HFF-Myc (cell line): ENCODE results near the gene GAS6.
"Not testable (repeated sequence)": the region's sequence is repeated elsewhere in the genome, so short reads cannot be mapped to it uniquely, and the experiment has no call there.

ENCODE experiments used
- DNase-seq: peaks from one replicate; pipeline ENCODE4 v3.0.0-alpha.2; 2011; ENCODE audit warnings: low read depth; ENCODE audit errors: extremely low read depth
- H3K4me3 ChIP-seq: replicated peaks from 2 replicates; pipeline ENCODE4 v1.5.1; 2011; ENCODE audit warnings: low read depth, mild to moderate bottlenecking, control low read depth, low read length
- CTCF ChIP-seq: IDR thresholded peaks from 2 replicates; pipeline ENCODE4 v1.5.1; 2012; ENCODE audit warnings: mild to moderate bottlenecking, low read depth, low read length, control low read depth; ENCODE audit errors: missing control alignments

The GAS6 gene

GRCh38 chr13:113869263-113869662 is 5.4 kb upstream of the GAS6 start:
- DNase-seq = no peak
- no peak for TF ChIP-seq CTCF
- H3K4me3 ChIP-seq = no peak overlapping the region

GRCh38 chr13:113867913-113868312 is 4.0 kb upstream of the GAS6 start:
- H3K4me3 ChIP-seq, DNase-seq: not testable (repeated sequence)

GRCh38 chr13:113865427-113865826 is 1.6 kb upstream of the GAS6 start:
- no peak overlapping the region for H3K4me3 ChIP-seq
- no peak for TF ChIP-seq CTCF
- no peak for DNase-seq

- DNase-seq = no peak
- peak overlapping the region; percentile 77 for H3K4me3 ChIP-seq
- no peak for TF ChIP-seq CTCF
Measured at GRCh38 chr13:113864273-113864890, 506 bp upstream of the GAS6 start.

GRCh38 chr13:113862931-113863523 is 849 bp downstream of the GAS6 start:
- no peak for TF ChIP-seq CTCF
- DNase-seq = no peak
- H3K4me3 ChIP-seq = peak overlapping the region; percentile 77

GRCh38 chr13:113862191-113862930 is 1.5 kb downstream of the GAS6 start:
- peak overlapping the region; percentile 77 for H3K4me3 ChIP-seq
- DNase-seq = no peak
- no peak for TF ChIP-seq CTCF

- TF ChIP-seq CTCF = no peak
- peak overlapping the region; percentile 77 for H3K4me3 ChIP-seq
- DNase-seq = no peak
Measured at GRCh38 chr13:113861433-113862030, 2.3 kb downstream of the GAS6 start.
